GM18873 (cell line): Measurements from ENCODE around the gene PPP1R9B.

Experiments
- ATAC-seq: cut with Tn5 transposase; IDR thresholded peaks from one replicate; pipeline ENCODE4 v1.9.1; 2021; ENCODE audit warnings: mild to moderate bottlenecking, moderate library complexity, moderate number of reproducible peaks; ENCODE audit not compliant: unreplicated experiment, low FRiP score

The PPP1R9B gene

GRCh38 chr17:50162466-50163254 is 12.2 kb upstream of the PPP1R9B start:
- no peak for ATAC-seq

- ATAC-seq = no peak
Measured at GRCh38 chr17:50161911-50162288, 11.4 kb upstream of the PPP1R9B start.

DNA sequence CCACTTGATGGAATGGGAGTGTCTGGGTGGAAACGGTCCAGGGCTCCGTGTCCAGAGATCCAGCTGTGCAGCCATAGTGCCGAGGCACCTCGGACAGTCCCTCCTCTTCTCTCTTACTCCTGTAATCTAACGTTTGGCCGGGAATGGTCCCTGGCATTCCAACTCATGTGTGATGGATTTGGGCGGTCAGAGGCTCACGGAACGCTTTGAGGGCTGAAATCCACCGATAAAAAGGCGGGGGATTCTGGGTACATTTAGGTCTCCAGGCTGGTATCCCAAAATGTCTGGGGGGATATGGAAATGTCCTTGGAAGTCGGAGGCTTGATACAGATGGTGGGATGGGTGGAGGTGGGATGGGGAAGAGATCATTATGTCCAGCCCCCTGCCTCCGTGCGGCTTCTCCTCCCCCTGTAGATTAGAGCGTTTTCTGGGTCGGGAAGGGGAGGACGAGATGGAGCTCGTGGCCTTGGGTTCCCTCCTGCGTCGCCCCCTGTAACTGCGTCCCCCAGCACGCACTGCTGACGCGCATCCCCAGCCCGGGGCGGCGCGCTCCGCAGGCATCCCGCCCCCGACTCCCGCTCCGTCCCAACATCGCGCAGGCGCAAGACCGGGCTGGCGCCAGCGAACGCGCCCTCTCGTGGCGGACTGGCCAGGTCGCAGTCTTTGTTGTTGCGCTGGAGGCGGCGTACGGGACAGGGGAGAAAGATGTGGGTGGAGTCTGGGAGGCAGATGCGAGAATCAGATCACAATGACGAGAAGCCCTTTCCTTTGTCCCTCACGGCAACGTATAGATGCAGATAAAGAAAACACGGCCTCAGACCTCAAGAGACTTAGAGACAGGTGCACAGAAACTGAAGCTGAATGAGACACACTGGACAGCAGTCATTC is 10.8 kb upstream of the PPP1R9B start:
- peak; percentile 69 for ATAC-seq

GRCh38 chr17:50157891-50158290 is 7.4 kb upstream of the PPP1R9B start:
- ATAC-seq = no peak

DNA sequence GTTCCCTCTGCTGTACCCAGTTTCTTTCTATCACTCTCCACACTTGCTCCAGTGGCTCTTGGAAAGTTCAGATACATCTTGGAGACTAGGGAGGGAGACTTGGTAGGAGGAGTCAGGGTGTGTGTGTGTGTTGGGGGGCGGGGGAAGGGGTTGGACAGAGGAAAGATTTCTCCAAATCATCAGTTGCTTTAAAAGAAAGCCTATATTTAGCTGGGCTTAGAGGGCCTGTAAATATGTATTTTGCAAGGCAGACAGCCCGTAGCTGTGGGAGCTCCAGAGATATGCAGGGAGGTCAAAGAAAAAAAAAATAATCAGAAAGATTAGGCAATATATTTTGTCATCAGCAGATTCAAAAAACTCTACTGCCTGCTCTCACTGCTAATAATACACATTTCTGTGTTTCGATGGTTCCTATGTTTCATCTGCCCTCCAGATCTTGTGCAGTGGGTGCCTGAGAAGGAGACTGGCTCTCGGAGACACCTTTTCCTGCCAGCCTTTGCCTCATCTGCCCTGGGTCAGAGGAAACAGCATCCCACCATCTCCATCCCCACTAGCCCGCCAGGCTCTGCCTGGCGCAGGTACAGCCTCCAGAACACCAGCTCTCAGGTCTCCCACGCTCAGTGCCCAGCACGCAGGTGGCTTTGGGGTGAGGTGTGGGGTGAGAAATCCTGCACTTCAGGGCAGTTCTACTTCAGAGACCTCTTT is 4.8 kb upstream of the PPP1R9B start:
- ATAC-seq = no peak

DNA sequence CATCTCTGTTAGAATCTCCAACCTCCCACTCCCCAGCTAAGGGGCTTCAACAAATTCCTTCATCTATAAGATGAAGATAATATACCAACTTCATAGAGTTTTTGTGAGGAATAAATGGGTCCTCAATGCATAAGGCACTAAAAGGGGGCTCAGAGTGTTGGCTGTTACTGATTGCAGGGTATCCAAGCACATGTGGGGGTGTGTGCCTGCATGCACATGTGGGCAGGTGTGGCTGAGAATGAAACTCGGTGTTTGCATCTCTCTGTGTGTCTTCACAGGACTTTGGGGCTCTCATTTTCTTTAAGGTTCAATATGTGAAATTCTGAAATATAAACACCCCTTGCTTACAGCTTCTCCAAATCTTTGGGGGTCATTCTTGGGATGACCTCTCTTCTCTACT is 4.1 kb upstream of the PPP1R9B start:
- ATAC-seq = no peak

GRCh38 chr17:50153650-50154575 is 3.4 kb upstream of the PPP1R9B start:
- ATAC-seq = no peak

DNA sequence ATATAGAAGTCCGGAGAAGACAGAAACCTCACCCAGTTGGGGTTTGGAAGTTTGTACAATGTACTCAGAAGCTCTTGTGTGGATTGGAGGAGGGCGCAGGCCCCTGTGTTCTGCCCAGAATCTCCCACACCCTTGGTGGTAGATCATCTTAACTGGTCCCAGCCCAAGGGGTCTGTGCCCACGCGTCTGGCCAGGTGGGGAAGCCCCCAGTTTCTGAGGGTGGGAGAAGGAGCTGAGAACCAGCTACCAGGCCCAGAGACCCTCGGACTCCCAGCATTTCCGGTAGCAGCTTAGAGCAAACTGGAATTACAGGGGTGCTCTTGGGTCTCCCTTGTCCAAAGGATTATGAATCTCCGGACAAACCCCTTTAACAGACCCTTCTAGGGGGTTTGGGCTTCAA is 2.3 kb upstream of the PPP1R9B start:
- ATAC-seq = no peak

DNA sequence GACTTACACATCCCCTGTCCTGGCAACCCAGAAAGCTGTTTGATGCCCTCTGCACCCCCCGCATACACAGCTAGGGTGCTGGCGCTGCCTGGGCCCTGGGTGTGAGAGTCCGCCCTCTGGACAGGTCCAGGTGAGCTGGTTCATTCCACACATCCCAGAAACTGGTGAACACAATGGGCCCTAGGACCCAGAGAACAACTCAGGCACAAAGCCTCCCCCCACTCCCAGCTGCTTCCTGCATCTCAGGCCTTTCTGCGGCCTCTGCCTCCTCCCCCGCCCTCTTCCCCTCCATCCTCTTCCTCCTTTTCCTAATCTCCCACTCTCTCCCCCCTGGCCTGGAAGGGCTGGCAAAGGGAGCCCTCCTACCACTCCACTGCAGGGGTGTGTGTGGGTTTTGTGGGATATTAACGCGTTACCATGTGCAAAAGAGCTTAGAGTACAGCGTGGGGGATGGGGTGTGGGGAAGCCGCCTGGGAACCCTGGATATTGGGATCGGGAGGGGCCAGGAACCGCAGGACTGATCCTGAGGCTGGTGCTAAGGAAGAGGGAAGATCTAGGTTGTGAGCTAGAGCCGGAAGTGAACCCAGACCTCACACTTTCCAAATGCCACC is 1.6 kb upstream of the PPP1R9B start:
- no peak for ATAC-seq

DNA sequence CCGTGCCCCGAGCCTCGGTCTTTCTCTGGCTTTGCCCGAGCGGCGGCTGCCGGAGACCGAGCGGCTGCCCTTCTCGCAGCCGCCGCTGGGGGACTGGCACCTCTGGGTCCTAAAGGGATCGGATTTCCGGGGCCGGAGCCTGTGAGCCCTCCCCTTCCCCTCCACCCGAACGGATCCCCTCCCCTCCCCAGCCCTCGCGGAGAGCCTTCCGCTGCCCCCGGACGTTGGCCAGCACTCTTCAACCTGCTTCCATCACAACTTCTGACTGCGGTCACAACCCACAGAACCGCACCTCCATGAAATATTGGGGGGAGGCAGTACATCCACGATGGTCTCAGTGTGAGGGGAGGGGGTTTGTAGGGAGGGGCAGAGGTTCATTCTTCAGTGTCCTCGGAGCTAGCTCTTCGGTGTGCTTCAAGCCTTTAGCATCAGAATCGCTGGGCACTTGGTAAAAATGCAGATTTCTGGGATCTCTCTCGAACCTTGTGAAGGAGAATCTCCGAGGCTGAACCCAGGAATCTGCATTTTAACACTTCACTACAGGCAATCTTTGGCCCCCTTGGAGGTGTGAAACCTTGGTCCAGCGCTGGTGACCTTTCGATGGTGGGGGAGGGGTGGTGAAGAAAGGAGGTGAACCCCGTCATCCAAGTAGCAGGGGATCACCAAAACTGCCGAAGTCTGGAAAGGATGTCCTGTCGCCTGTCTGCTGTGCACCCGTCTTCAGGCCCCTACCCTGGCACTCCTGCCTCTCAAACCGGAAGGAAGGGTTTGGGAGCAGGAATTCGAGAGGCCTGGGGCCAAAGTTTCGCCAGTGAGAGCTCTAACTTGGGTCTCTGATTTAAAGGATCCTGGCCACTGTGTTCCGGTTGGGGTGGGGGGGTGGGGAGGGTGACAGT is 812 bp upstream of the PPP1R9B start:
- ATAC-seq = peak; percentile 31

GRCh38 chr17:50149417-50150353 is 792 bp downstream of the PPP1R9B start:
- ATAC-seq = no peak

GRCh38 chr17:50149091-50149416 is 1.4 kb downstream of the PPP1R9B start:
- no peak for ATAC-seq

- no peak for ATAC-seq
Measured at GRCh38 chr17:50148226-50149090, 2.0 kb downstream of the PPP1R9B start.

GRCh38 chr17:50147841-50148225 is 2.6 kb downstream of the PPP1R9B start:
- no peak for ATAC-seq

- no peak for ATAC-seq
Measured at GRCh38 chr17:50146927-50147665, 3.4 kb downstream of the PPP1R9B start.
